Testis (tissue), 3 donors: Measurements from ENCODE around the gene RHOT1. TPM values are rescaled to one million over a fixed set of nuclear protein-coding genes. Genes with fewer than 3 reads are reported as not detected.
"Not testable (repeated sequence)": the region's sequence is repeated elsewhere in the genome, so short reads cannot be mapped to it uniquely, and the experiment has no call there.

ENCODE experiments used
- DNase-seq: peaks from one replicate; pipeline ENCODE4 v3.0.0-alpha.2; 2019
- H3K27ac ChIP-seq, 2 donors: fragments of 200-600 bp; sonication (generic); one replicate each; pipeline ENCODE4 v1.5.1; 2019
- H3K27me3 ChIP-seq: fragments of 200-600 bp; sonication (generic); one replicate; pipeline ENCODE4 v1.5.1; 2019
- H3K36me3 ChIP-seq: fragments of 200-600 bp; sonication (generic); one replicate; pipeline ENCODE4 v1.5.1; 2017; ENCODE audit warnings: low read depth; ENCODE audit errors: missing control alignments
- H3K4me1 ChIP-seq: fragments of 200-600 bp; sonication (generic); one replicate; pipeline ENCODE4 v1.5.1; 2019
- H3K4me3 ChIP-seq, 2 donors: fragments of 200-600 bp; sonication (generic); one replicate each; pipeline ENCODE4 v1.5.1; 2017 to 2019
- H3K9me3 ChIP-seq: fragments of 200-600 bp; sonication (generic); one replicate; pipeline ENCODE4 v1.5.1; 2017
- POLR2A ChIP-seq: fragments of 450-650 bp; IDR thresholded peaks from one replicate; pipeline ENCODE4 v1.6.1; 2017; ENCODE audit warnings: antibody characterized with exemption, mild to moderate bottlenecking, moderate library complexity
- WGBS, 2 donors: methylation state at CpG; one replicate each; pipeline ENCODE4 v1.1.5; 2018; 5-methylcytosine and 5-hydroxymethylcytosine counted together
- intact Hi-C: fragments of 100-400 bp; cut with DNase I; formaldehyde crosslinking; loops from one replicate; pipeline ENCODE4 v1.15.1; 2023; ENCODE audit warnings: low total_unique reads
- polyA plus RNA-seq: library from polyadenylated mRNA; stranded (reverse); fragments of 350-450 nt; fragmentation: Illumina TruSeq; extraction: RNeasy Lipid Tissue Mini Kit (QIAGEN cat#74804); gene quantifications from one replicate; pipeline ENCODE4 v1.2.3, GENCODE V29; 2014; ENCODE audit warnings: low read depth, low replicate concordance; ENCODE audit not compliant: insufficient read depth
- total RNA-seq, 2 donors: library from RNA; depleted of rRNA; stranded (reverse); fragments of >200 nt; gene quantifications; one replicate each; pipeline ENCODE4 v1.2.3, GENCODE V29; 2016
- TF ChIP-seq, protein P1 (sequence below), 3 experiments: fragments of 450-650 bp in 2 of 3; fragments of 200-600 bp in 1 of 3; sonication (generic) in 1 of 3; IDR thresholded peaks; one replicate each; pipeline ENCODE4 v1.5.1; 2016 to 2019; ENCODE audit warnings: antibody characterized with exemption in 3 of 3, mild to moderate bottlenecking in 2 of 3, moderate library complexity in 1 of 3

Gene RHOT1
- total and polyA plus RNA-seq, 3 donors from 2014 or later: 42.6 to 60.6 (median 51.3) TPM

DNA sequence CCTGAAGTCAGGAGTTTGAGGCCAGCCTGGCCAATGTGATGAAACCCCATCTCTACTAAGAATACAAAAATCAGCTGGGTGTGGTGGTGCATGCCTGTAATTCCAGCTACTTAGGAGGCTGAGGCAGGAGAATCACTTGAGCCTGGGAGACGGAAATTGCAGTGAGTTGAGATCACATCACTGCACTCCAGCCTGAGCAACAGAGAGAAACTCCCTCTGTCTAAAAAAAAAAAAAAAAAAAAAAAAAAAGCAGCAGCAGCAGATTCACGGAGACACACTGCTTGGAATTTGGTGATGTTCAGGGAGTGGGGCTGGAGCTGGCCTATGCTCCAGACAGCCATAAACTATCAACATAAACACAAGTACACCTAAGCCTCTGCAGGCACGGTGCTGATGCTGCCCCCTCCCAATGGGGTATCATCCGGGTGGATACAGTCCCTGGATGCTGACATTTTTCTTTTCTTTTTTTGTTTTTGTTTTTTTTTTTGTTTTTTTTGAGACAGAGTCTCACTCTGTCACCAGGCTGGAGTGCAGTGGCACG, 39.6 kb upstream of the RHOT1 start:
- TF ChIP-seq, protein P1, sequence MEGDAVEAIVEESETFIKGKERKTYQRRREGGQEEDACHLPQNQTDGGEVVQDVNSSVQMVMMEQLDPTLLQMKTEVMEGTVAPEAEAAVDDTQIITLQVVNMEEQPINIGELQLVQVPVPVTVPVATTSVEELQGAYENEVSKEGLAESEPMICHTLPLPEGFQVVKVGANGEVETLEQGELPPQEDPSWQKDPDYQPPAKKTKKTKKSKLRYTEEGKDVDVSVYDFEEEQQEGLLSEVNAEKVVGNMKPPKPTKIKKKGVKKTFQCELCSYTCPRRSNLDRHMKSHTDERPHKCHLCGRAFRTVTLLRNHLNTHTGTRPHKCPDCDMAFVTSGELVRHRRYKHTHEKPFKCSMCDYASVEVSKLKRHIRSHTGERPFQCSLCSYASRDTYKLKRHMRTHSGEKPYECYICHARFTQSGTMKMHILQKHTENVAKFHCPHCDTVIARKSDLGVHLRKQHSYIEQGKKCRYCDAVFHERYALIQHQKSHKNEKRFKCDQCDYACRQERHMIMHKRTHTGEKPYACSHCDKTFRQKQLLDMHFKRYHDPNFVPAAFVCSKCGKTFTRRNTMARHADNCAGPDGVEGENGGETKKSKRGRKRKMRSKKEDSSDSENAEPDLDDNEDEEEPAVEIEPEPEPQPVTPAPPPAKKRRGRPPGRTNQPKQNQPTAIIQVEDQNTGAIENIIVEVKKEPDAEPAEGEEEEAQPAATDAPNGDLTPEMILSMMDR (IDR thresholded peaks at IDR 0.05): no peak
- Histone ChIP-seq H3K4me3 (no peak overlapping the region), H3K4me1 (no peaks in the 10 kb centered on the region), H3K27me3 (no peaks in the 10 kb centered on the region), H3K36me3 (no peaks in the 10 kb centered on the region), H3K9me3 (no peaks in the 10 kb centered on the region), H3K27ac (no peak overlapping the region)
- 86 to 87% methylated on average over 5 of the region's 5 CpGs for WGBS, 2 donors
- intact Hi-C loops: no loop called here
- DNase-seq: no peak

DNA sequence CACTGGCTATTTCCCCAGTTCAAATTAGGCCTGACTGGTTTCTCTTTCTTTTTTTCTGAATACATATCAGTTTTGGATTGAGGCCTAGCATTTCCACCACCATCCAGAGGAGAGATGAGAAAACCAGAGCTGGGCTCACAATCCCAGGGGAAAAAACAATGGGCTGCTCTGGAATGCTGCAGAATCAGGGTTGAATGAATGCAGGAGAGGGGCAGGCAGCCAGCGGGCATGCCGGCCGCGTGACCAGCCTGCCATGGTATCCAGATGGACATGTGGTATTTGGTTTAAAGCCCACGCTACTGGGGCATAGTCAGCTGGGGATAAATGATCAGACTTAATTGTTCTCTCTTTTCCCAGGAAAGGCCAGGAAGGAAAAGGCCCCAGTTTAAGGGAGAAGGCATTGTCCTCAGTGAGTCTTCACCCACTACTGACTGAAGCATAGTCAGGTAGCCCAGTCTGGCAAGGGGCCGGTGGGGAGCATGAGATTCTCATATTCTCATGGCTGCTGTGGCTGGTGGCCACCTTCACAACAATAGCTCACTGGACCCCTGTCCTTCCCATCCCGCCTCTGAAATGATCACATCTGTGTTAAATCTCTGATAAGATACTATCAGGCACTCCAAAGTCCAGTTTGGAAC, 38.7 kb upstream of the RHOT1 start:
- H3K27ac ChIP-seq: no peak overlapping the region
- H3K27me3 ChIP-seq: no peaks in the 10 kb centered on the region
- H3K9me3 ChIP-seq: no peaks in the 10 kb centered on the region
- no peaks in the 10 kb centered on the region for H3K36me3 ChIP-seq
- WGBS, 2 donors: 85 to 93% methylated on average over 7 of the region's 7 CpGs
- no peak for DNase-seq
- intact Hi-C loops: no loop called here
- TF ChIP-seq, protein P1 (IDR thresholded peaks at IDR 0.05): no peak
- no peak for TF ChIP-seq POLR2A
- H3K4me1 ChIP-seq: no peaks in the 10 kb centered on the region
- no peak overlapping the region for H3K4me3 ChIP-seq

DNA sequence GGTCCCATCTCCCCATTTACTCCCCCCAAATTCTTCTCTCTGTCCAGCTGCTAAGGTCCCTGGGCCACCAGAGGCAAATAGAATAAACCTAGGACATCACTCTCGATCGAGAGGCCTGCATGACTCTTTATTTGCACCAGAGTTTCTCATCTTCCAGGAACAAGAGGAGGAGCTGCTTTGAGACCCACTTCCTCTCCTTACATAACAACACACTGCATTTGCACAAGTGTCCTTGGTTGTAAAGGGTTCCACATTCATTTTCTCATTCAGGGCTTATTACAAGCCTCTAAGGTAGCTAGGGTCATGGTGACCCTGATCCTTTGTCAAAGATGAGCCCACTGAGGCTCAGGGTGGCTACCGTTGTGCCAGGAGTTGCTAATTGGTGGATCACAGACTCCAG, 38.1 kb upstream of the RHOT1 start:
- TF ChIP-seq POLR2A: no peak
- TF ChIP-seq, protein P1 (IDR thresholded peaks at IDR 0.05): no peak
- no peaks in the 10 kb centered on the region for H3K27me3 ChIP-seq
- no peak overlapping the region for H3K4me3 ChIP-seq
- intact Hi-C loops: no loop called here
- 72 to 73% methylated on average over 2 to 3 of the region's 3 CpGs for WGBS, 2 donors
- no peaks in the 10 kb centered on the region for H3K9me3 ChIP-seq
- no peaks in the 10 kb centered on the region for H3K4me1 ChIP-seq
- H3K27ac ChIP-seq: no peak overlapping the region
- no peak for DNase-seq
- no peaks in the 10 kb centered on the region for H3K36me3 ChIP-seq

GRCh38 chr17:32106471-32106981, 35.8 kb upstream of the RHOT1 start:
- DNase-seq, H3K9me3 ChIP-seq, H3K4me1 ChIP-seq, H3K36me3 ChIP-seq, H3K27me3 ChIP-seq, H3K27ac ChIP-seq, intact Hi-C loops, H3K4me3 ChIP-seq: not testable (repeated sequence)
- 71 to 78% methylated on average over 7 of the region's 7 CpGs for WGBS, 2 donors

- H3K9me3 ChIP-seq, H3K4me3 ChIP-seq, intact Hi-C loops, H3K27ac ChIP-seq, H3K27me3 ChIP-seq, DNase-seq, H3K36me3 ChIP-seq: not testable (repeated sequence)
- peaks cover 10% of the 10 kb centered on the region for H3K4me1 ChIP-seq
- WGBS, 2 donors: 80 to 86% methylated on average over 1 of the region's 1 CpG
Measured at GRCh38 chr17:32107194-32107593, 35.1 kb upstream of the RHOT1 start.

DNA sequence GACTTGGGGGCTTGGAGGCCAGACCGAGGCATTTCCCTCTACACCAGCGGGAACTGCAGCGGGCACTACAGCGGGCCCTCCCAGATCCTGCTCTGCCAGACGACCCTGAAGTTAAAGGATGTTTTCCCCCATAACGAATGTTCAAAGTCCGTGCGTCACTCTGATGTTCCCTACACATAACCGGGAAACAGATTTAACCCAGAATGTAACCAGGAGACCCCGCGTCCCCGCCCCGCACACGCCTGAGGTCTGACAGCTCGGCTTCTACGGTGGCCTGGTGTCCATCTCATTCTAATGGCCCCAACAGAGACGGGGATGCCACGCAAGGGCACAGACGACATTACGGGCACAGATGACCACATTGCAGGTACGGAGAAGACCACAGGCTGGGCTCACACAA, 31.7 kb upstream of the RHOT1 start:
- Histone ChIP-seq H3K27me3 (no peaks in the 10 kb centered on the region), H3K36me3 (no peaks in the 10 kb centered on the region), H3K4me3 (no peak overlapping the region), H3K27ac (no peak overlapping the region), H3K4me1 (peaks cover 10% of the 10 kb centered on the region), H3K9me3 (no peaks in the 10 kb centered on the region)
- no peak for DNase-seq
- TF ChIP-seq, protein P1 (IDR thresholded peaks at IDR 0.05): no peak
- TF ChIP-seq POLR2A: no peak
- intact Hi-C loops: no loop called here
- WGBS, 2 donors: 63 to 77% methylated on average over 17 to 21 of the region's 21 CpGs
